ENCODE results near the gene DNAH14.

- no peak for TF ChIP-seq YY1 (IDR thresholded peaks at IDR 0.05; ENCODE audit: insufficient read depth, insufficient read length)
- TF ChIP-seq ZNF274 (IDR thresholded peaks at IDR 0.05; ENCODE audit: low read depth, low read length), result no peak
Measured at GRCh38 chr1:225042263-225042662, 112.8 kb downstream of the DNAH14 start.

Measured in NT2/D1 (cell line).